Measurements from ENCODE around the gene DISP2.

DNA sequence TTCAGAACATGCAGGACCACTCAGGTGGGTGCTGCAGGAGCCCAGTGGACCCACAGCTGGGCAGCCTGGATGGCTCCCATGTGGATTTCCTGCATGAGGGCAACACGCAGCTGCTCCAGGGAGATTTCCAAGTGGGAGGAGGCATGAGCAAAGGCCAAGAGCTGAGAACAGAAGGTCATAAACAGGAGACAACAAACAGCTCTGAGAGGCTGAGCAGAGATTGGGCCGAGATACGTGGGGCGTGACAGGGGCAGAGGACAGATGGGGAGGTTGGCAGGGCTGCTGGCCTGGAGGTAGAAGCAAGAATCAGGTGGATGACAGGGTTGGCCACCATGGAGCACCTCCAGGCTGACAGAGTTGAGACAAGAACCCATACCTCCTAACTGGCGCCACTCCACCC lies 4.3 kb upstream of the DISP2 start:
- TF ChIP-seq, protein P1, sequence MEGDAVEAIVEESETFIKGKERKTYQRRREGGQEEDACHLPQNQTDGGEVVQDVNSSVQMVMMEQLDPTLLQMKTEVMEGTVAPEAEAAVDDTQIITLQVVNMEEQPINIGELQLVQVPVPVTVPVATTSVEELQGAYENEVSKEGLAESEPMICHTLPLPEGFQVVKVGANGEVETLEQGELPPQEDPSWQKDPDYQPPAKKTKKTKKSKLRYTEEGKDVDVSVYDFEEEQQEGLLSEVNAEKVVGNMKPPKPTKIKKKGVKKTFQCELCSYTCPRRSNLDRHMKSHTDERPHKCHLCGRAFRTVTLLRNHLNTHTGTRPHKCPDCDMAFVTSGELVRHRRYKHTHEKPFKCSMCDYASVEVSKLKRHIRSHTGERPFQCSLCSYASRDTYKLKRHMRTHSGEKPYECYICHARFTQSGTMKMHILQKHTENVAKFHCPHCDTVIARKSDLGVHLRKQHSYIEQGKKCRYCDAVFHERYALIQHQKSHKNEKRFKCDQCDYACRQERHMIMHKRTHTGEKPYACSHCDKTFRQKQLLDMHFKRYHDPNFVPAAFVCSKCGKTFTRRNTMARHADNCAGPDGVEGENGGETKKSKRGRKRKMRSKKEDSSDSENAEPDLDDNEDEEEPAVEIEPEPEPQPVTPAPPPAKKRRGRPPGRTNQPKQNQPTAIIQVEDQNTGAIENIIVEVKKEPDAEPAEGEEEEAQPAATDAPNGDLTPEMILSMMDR (IDR thresholded peaks at IDR 0.05), result no peak
- TF ChIP-seq POLR2A (IDR thresholded peaks at IDR 0.05), result no peak
